Naive thymus-derived CD4-positive, alpha-beta T cell (primary cell): ENCODE measurements around the gene SCYL2. TPM values are rescaled to one million over a fixed set of nuclear protein-coding genes. Genes with fewer than 3 reads are reported as not detected.

ENCODE experiments used
- ATAC-seq: fragments of 150-1000 bp; cut with Tn5 transposase; 2 replicates; pipeline ENCODE4 v1.10.0; 2021; ENCODE audit warnings: mild to moderate bottlenecking, moderate library complexity
- CTCF ChIA-PET: fragments of 350-600 bp; sonication (Branson Sonifier 250); formaldehyde crosslinking; loops from one replicate; lab custom pipeline; 2021; ENCODE audit warnings: antibody characterized with exemption; lab: Charles Lee
- POLR2A ChIA-PET: fragments of 350-600 bp; sonication (Branson Sonifier 250); formaldehyde crosslinking; loops from one replicate; lab custom pipeline; 2021; ENCODE audit warnings: antibody characterized with exemption, inconsistent platforms; lab: Charles Lee
- DNase-seq, 9 donors: peaks; one replicate each; pipeline versions ENCODE4 v3.0.0 to v3.0.0-alpha.2; 2020 to 2022; ENCODE audit warnings: mixed read lengths in 1 of 9
- H3K27ac ChIP-seq: one replicate; pipeline ENCODE4 v1.7.0; 2013; ENCODE audit warnings: mild to moderate bottlenecking, low read depth, low read length, moderate library complexity
- H3K27me3 ChIP-seq, 2 donors: one replicate each; pipeline ENCODE4 v1.7.0; 2013; ENCODE audit warnings: low read length in 2 of 2, mild to moderate bottlenecking in 2 of 2, moderate library complexity in 2 of 2; ENCODE audit not compliant: control insufficient read depth in 2 of 2, insufficient read depth in 2 of 2
- H3K36me3 ChIP-seq, 3 experiments: 1 replicate in 2 of 3; 2 replicates in 1 of 3; pipeline ENCODE4 v1.7.0; 2013; ENCODE audit warnings: low read length in 3 of 3, mild to moderate bottlenecking in 3 of 3, moderate library complexity in 1 of 3; ENCODE audit not compliant: insufficient read depth in 3 of 3, control insufficient read depth in 2 of 3
- H3K4me1 ChIP-seq, 2 donors: one replicate each; pipeline ENCODE4 v1.7.0; 2013; ENCODE audit warnings: low read length in 2 of 2, mild to moderate bottlenecking in 2 of 2, moderate library complexity in 1 of 2; ENCODE audit not compliant: control insufficient read depth in 2 of 2, insufficient read depth in 2 of 2
- H3K4me3 ChIP-seq: 2 replicates; pipeline ENCODE4 v1.7.0; 2013; ENCODE audit warnings: mild to moderate bottlenecking, low read length
- H3K9me3 ChIP-seq, 3 experiments: 1 replicate in 2 of 3; 2 replicates in 1 of 3; pipeline ENCODE4 v1.7.0; 2013; ENCODE audit warnings: low read length in 3 of 3; ENCODE audit not compliant: control insufficient read depth in 2 of 3
- H3K27ac Mint-ChIP-seq, 9 donors: one replicate each; pipeline ENCODE4 v1.8.0; 2020 to 2022; ENCODE audit warnings: mixed read lengths in 9 of 9, mild to moderate bottlenecking in 8 of 9, moderate library complexity in 5 of 9, inconsistent platforms in 2 of 9
- H3K27me3 Mint-ChIP-seq, 5 donors: one replicate each; pipeline ENCODE4 v1.8.0; 2021 to 2022; ENCODE audit warnings: mixed read lengths in 5 of 5, mild to moderate bottlenecking in 1 of 5
- H3K36me3 Mint-ChIP-seq, 5 donors: one replicate each; pipeline ENCODE4 v1.8.0; 2020 to 2022; ENCODE audit warnings: mixed read lengths in 5 of 5, mild to moderate bottlenecking in 3 of 5, inconsistent platforms in 1 of 5
- H3K4me1 Mint-ChIP-seq, 7 donors: one replicate each; pipeline ENCODE4 v1.8.0; 2020 to 2022; ENCODE audit warnings: mixed read lengths in 7 of 7, mild to moderate bottlenecking in 3 of 7, inconsistent platforms in 1 of 7
- H3K4me3 Mint-ChIP-seq, 10 donors: one replicate each; pipeline ENCODE4 v1.8.0; 2020 to 2022; ENCODE audit warnings: mild to moderate bottlenecking in 10 of 10, mixed read lengths in 10 of 10, moderate library complexity in 6 of 10, inconsistent platforms in 2 of 10
- H3K9me3 Mint-ChIP-seq, 11 donors: one replicate each; pipeline ENCODE4 v1.8.0; 2020 to 2022; ENCODE audit warnings: mixed read lengths in 11 of 11, mild to moderate bottlenecking in 4 of 11, inconsistent platforms in 1 of 11, moderate library complexity in 1 of 11
- intact Hi-C, 2 donors: fragments of 100-400 bp; cut with micrococcal nuclease; formaldehyde crosslinking; loops; one replicate each; pipeline ENCODE4 v1.15.1; 2023
- polyA plus RNA-seq, 2 donors: library from polyadenylated mRNA; unstranded; fragments of 300-500 nt; fragmentation: Illumina TruSeq; gene quantifications; one replicate each; pipeline ENCODE4 v1.2.3, GENCODE V29; 2021
- total RNA-seq, 6 experiments: library from RNA in 5 of 6; stranded (reverse) in 5 of 6; gene quantifications; 1 replicate in 5 of 6; 2 replicates in 1 of 6; pipeline ENCODE4 v1.2.3 and lab custom pipeline; 2021 to 2026

SCYL2 gene
- total and polyA plus RNA-seq, 7 experiments from 2014 or later: 18.9 to 49.4 (median 36.4) TPM

GRCh38 chr12:100267603-100268281 is 765 bp downstream of the SCYL2 start:
- Mint-ChIP-seq H3K4me1 (peaks cover 21 to 61% (median 39%) of the 10 kb centered on the region in 7 donors), H3K36me3 (peaks cover 0 to 5% (median 0%) of the 10 kb centered on the region in 5 donors), H3K27me3 (no peaks in the 10 kb centered on the region), H3K4me3 (peak overlapping the region; percentile 94 to 100 (median 98)), H3K27ac (peak overlapping the region in 8 of 9 donors; percentile 89 to 100 (median 94)), H3K9me3 (peaks cover 0 to 5% (median 0%) of the 10 kb centered on the region in 11 donors)
- Histone ChIP-seq H3K27me3 (no peaks in the 10 kb centered on the region), H3K4me3 (peak overlapping the region; percentile 98), H3K9me3 (no peaks in the 10 kb centered on the region), H3K36me3 (peaks cover 0 to 6% (median 0%) of the 10 kb centered on the region in 3 experiments), H3K27ac (peak overlapping the region; percentile 96), H3K4me1 (peaks cover 11 to 19% of the 10 kb centered on the region in 2 donors)
- DNase-seq (peak in 7 of 9 donors; percentile 19 to 48 (median 38)), ATAC-seq (no peak)
- intact Hi-C loops: loop anchor here (1.0 to 5.0 kb wide), 12 partner anchors 65 to 1853 kb away; partner anchors contain the start of genes ACTR6 (in 2 of the 2), BLTP3B (in 2 of the 2), UTP20 (in 2 of the 2) and GAS2L3 (in 1 of the 2)
- ChIA-PET CTCF (interaction anchor here (1.2 kb wide), 1 partner anchor 47 kb away, joined by 3 read pairs; no protein-coding TSS in a partner anchor), POLR2A (interaction anchor here (1.4 to 3.0 kb wide), 2 partner anchors 66 to 67 kb away, joined by 4 to 23 read pairs; partner anchors contain the start of gene ACTR6)

GRCh38 chr12:100268835-100269564 is 2.0 kb downstream of the SCYL2 start:
- Histone ChIP-seq H3K4me3 (no peak overlapping the region), H3K27ac (no peak overlapping the region), H3K27me3 (no peaks in the 10 kb centered on the region), H3K4me1 (peaks cover 19% of the 10 kb centered on the region in 2 donors), H3K36me3 (peaks cover 0 to 6% (median 0%) of the 10 kb centered on the region in 3 experiments), H3K9me3 (no peaks in the 10 kb centered on the region)
- H3K4me1 Mint-ChIP-seq: peaks cover 33 to 73% (median 50%) of the 10 kb centered on the region in 7 donors
- H3K36me3 Mint-ChIP-seq: peaks cover 0 to 7% (median 4%) of the 10 kb centered on the region in 5 donors
- H3K27ac Mint-ChIP-seq: peak overlapping the region; percentile 1 to 100 (median 48)
- DNase-seq: no peak
- CTCF ChIA-PET: no interaction called here
- no peak for ATAC-seq
- POLR2A ChIA-PET: no interaction called here
- intact Hi-C loops: loop anchor here (5.0 kb wide), 3 partner anchors 63 to 1793 kb away; partner anchors contain the start of genes GNPTAB (in 1 of the 2) and WASHC3 (in 1 of the 2)
- H3K4me3 Mint-ChIP-seq: peak overlapping the region; percentile 22 to 100 (median 98)
- peaks cover 0 to 5% (median 0%) of the 10 kb centered on the region in 11 donors for H3K9me3 Mint-ChIP-seq
- no peaks in the 10 kb centered on the region for H3K27me3 Mint-ChIP-seq

GRCh38 chr12:100273782-100274181 is 6.8 kb downstream of the SCYL2 start:
- H3K4me1 ChIP-seq: peaks cover 2 to 14% of the 10 kb centered on the region in 2 donors
- no peak for ATAC-seq
- intact Hi-C loops: no loop called here
- H3K36me3 ChIP-seq: no peaks in the 10 kb centered on the region
- no peak overlapping the region for H3K4me3 ChIP-seq
- H3K9me3 ChIP-seq: no peaks in the 10 kb centered on the region
- no peak for DNase-seq
- ChIA-PET CTCF (no interaction called here), POLR2A (no interaction called here)
- H3K9me3 Mint-ChIP-seq: peaks cover 0 to 2% (median 0%) of the 10 kb centered on the region in 11 donors
- no peaks in the 10 kb centered on the region for H3K27me3 ChIP-seq
- no peaks in the 10 kb centered on the region for H3K27me3 Mint-ChIP-seq
- no peak overlapping the region for H3K27ac ChIP-seq
- peaks cover 29 to 85% (median 65%) of the 10 kb centered on the region in 7 donors for H3K4me1 Mint-ChIP-seq
- H3K4me3 Mint-ChIP-seq: peak overlapping the region in 1 of 10 donors; percentile 61
- peaks cover 3 to 21% (median 12%) of the 10 kb centered on the region in 5 donors for H3K36me3 Mint-ChIP-seq
- H3K27ac Mint-ChIP-seq: no peak overlapping the region

GRCh38 chr12:100274291-100274690 is 7.3 kb downstream of the SCYL2 start:
- H3K4me1 ChIP-seq: peaks cover 0 to 11% of the 10 kb centered on the region in 2 donors
- ATAC-seq: no peak
- CTCF ChIA-PET: no interaction called here
- Mint-ChIP-seq H3K4me3 (no peak overlapping the region), H3K27me3 (no peaks in the 10 kb centered on the region), H3K9me3 (no peaks in the 10 kb centered on the region), H3K36me3 (peaks cover 3 to 21% (median 12%) of the 10 kb centered on the region in 5 donors), H3K4me1 (peaks cover 24 to 84% (median 65%) of the 10 kb centered on the region in 7 donors), H3K27ac (no peak overlapping the region)
- DNase-seq: no peak
- H3K4me3 ChIP-seq: no peak overlapping the region
- no peaks in the 10 kb centered on the region for H3K36me3 ChIP-seq
- POLR2A ChIA-PET: no interaction called here
- intact Hi-C loops: no loop called here
- H3K9me3 ChIP-seq: no peaks in the 10 kb centered on the region
- H3K27me3 ChIP-seq: no peaks in the 10 kb centered on the region
- no peak overlapping the region for H3K27ac ChIP-seq

GRCh38 chr12:100279159-100279558 is 12.2 kb downstream of the SCYL2 start:
- Mint-ChIP-seq H3K27me3 (no peaks in the 10 kb centered on the region), H3K9me3 (no peaks in the 10 kb centered on the region), H3K4me3 (peak overlapping the region in 2 of 10 donors; percentile 5 to 33), H3K4me1 (peaks cover 16 to 54% (median 43%) of the 10 kb centered on the region in 7 donors), H3K27ac (peak overlapping the region in 1 of 9 donors; percentile 36), H3K36me3 (peaks cover 3 to 25% (median 14%) of the 10 kb centered on the region in 5 donors)
- Histone ChIP-seq H3K4me1 (peaks cover 0 to 5% of the 10 kb centered on the region in 2 donors), H3K27ac (no peak overlapping the region), H3K27me3 (no peaks in the 10 kb centered on the region), H3K4me3 (no peak overlapping the region), H3K36me3 (no peaks in the 10 kb centered on the region), H3K9me3 (no peaks in the 10 kb centered on the region)
- no peak for DNase-seq
- ATAC-seq: no peak
- intact Hi-C loops: no loop called here
- POLR2A ChIA-PET: no interaction called here
- CTCF ChIA-PET: interaction anchor here (0.6 kb wide), 1 partner anchor 234 kb away, joined by 3 read pairs; no protein-coding TSS in a partner anchor

GRCh38 chr12:100279607-100280244 is 12.7 kb downstream of the SCYL2 start:
- no peaks in the 10 kb centered on the region for H3K9me3 Mint-ChIP-seq
- Histone ChIP-seq H3K27me3 (no peaks in the 10 kb centered on the region), H3K9me3 (no peaks in the 10 kb centered on the region), H3K36me3 (no peaks in the 10 kb centered on the region), H3K4me1 (peaks cover 0 to 3% of the 10 kb centered on the region in 2 donors), H3K4me3 (no peak overlapping the region), H3K27ac (no peak overlapping the region)
- intact Hi-C loops: no loop called here
- CTCF ChIA-PET: interaction anchor here (0.6 kb wide), 1 partner anchor 234 kb away, joined by 3 read pairs; no protein-coding TSS in a partner anchor
- H3K4me1 Mint-ChIP-seq: peaks cover 12 to 48% (median 38%) of the 10 kb centered on the region in 7 donors
- POLR2A ChIA-PET: no interaction called here
- ATAC-seq (no peak), DNase-seq (no peak)
- H3K27ac Mint-ChIP-seq: no peak overlapping the region
- peaks cover 3 to 20% (median 12%) of the 10 kb centered on the region in 5 donors for H3K36me3 Mint-ChIP-seq
- H3K4me3 Mint-ChIP-seq: no peak overlapping the region
- H3K27me3 Mint-ChIP-seq: no peaks in the 10 kb centered on the region
